Calu3 (cell line): ENCODE data around the gene CNTN1. TPM values are rescaled to one million over a fixed set of nuclear protein-coding genes. Genes with fewer than 3 reads are reported as not detected.

Experiments
- BruUV-seq: library from RNA; stranded (reverse); fragments of 400-500 nt; replicated peaks from 2 replicates; lab custom pipeline; 2021; lab: Mats Ljungman, UMichigan
- CTCF ChIA-PET: fragments of 300-600 bp; sonication (Branson Sonifier 250); formaldehyde crosslinking; loops from one replicate; lab custom pipeline; 2022; ENCODE audit warnings: antibody characterized with exemption; lab: Charles Lee
- DNase-seq: peaks from one replicate; pipeline ENCODE4 v3.0.0; 2022
- H3K27ac Mint-ChIP-seq: one replicate; pipeline ENCODE4 v1.8.0; 2022; ENCODE audit warnings: mixed read lengths; ENCODE audit not compliant: unreplicated experiment
- H3K27me3 Mint-ChIP-seq: one replicate; pipeline ENCODE4 v1.8.0; 2022; ENCODE audit warnings: mixed read lengths; ENCODE audit not compliant: unreplicated experiment
- H3K36me3 Mint-ChIP-seq: one replicate; pipeline ENCODE4 v1.8.0; 2022; ENCODE audit warnings: mild to moderate bottlenecking, moderate library complexity, mixed read lengths; ENCODE audit not compliant: insufficient read depth, unreplicated experiment
- H3K4me1 Mint-ChIP-seq: one replicate; pipeline ENCODE4 v1.8.0; 2022; ENCODE audit warnings: mild to moderate bottlenecking, low read depth, mixed read lengths; ENCODE audit not compliant: unreplicated experiment
- H3K4me3 Mint-ChIP-seq: one replicate; pipeline ENCODE4 v1.8.0; 2022; ENCODE audit warnings: mild to moderate bottlenecking, low read depth, moderate library complexity, mixed read lengths; ENCODE audit not compliant: unreplicated experiment
- H3K9me3 Mint-ChIP-seq: one replicate; pipeline ENCODE4 v1.8.0; 2022; ENCODE audit warnings: low read depth, mixed read lengths; ENCODE audit not compliant: unreplicated experiment
- CTCF ChIP-seq: fragments of 200-600 bp; IDR thresholded peaks from one replicate; pipeline ENCODE4 v1.8.0; 2022; ENCODE audit warnings: antibody characterized with exemption; ENCODE audit not compliant: unreplicated experiment
- intact Hi-C: fragments of 100-400 bp; cut with micrococcal nuclease; formaldehyde crosslinking; loops from one replicate; pipeline ENCODE4 v1.10.0; 2022; ENCODE audit not compliant: unreplicated experiment
- total RNA-seq: library from RNA; stranded (reverse); gene quantifications from 2 replicates; pipeline ENCODE4 v1.2.3, GENCODE V29; 2022

The CNTN1 gene
- total RNA-seq, 1 experiment from 2014 or later = not detected

GRCh38 chr12:40645361-40645760 lies 46.9 kb upstream of the CNTN1 start:
- intact Hi-C loops = no loop called here
- Mint-ChIP-seq H3K36me3 (no peaks in the 10 kb centered on the region), H3K9me3 (peaks cover 2% of the 10 kb centered on the region), H3K4me3 (no peak overlapping the region), H3K27me3 (no peaks in the 10 kb centered on the region), H3K27ac (no peak overlapping the region), H3K4me1 (no peaks in the 10 kb centered on the region)
- no peak for TF ChIP-seq CTCF
- CTCF ChIA-PET = no interaction called here
- BruUV-seq = no TSS peak
- DNase-seq = no peak

- BruUV-seq = no TSS peak
- DNase-seq = no peak
Observed at GRCh38 chr12:40646456-40646855, 45.8 kb upstream of the CNTN1 start.

GRCh38 chr12:40646911-40647310 lies 45.3 kb upstream of the CNTN1 start:
- Mint-ChIP-seq H3K9me3 (no peaks in the 10 kb centered on the region), H3K27me3 (no peaks in the 10 kb centered on the region), H3K27ac (no peak overlapping the region), H3K4me1 (no peaks in the 10 kb centered on the region), H3K4me3 (no peak overlapping the region), H3K36me3 (no peaks in the 10 kb centered on the region)
- no peak for DNase-seq
- intact Hi-C loops = no loop called here
- no TSS peak for BruUV-seq
- no peak for TF ChIP-seq CTCF
- CTCF ChIA-PET = no interaction called here

More at GRCh38 chr12:40646456-40646855, 45.8 kb upstream of the CNTN1 start:
- Mint-ChIP-seq H3K36me3 (no peaks in the 10 kb centered on the region), H3K4me1 (no peaks in the 10 kb centered on the region), H3K9me3 (no peaks in the 10 kb centered on the region), H3K27ac (no peak overlapping the region), H3K27me3 (no peaks in the 10 kb centered on the region), H3K4me3 (no peak overlapping the region)
- TF ChIP-seq CTCF = no peak
- intact Hi-C loops = no loop called here
- CTCF ChIA-PET = no interaction called here

GRCh38 chr12:40647651-40648050 lies 44.6 kb upstream of the CNTN1 start:
- intact Hi-C loops = no loop called here
- BruUV-seq = no TSS peak
- H3K4me1 Mint-ChIP-seq = no peaks in the 10 kb centered on the region
- H3K27me3 Mint-ChIP-seq = no peaks in the 10 kb centered on the region
- no peaks in the 10 kb centered on the region for H3K9me3 Mint-ChIP-seq
- H3K27ac Mint-ChIP-seq = no peak overlapping the region
- CTCF ChIA-PET = no interaction called here
- no peak for DNase-seq
- no peaks in the 10 kb centered on the region for H3K36me3 Mint-ChIP-seq
- TF ChIP-seq CTCF = no peak
- H3K4me3 Mint-ChIP-seq = no peak overlapping the region
